ENCODE results near the gene MMD2. TPM values are rescaled to one million over a fixed set of nuclear protein-coding genes. Genes with fewer than 3 reads are reported as not detected.

MMD2 gene
- total RNA-seq, 4 donors from 2014 or later: not detected

- intact Hi-C loops (cut with DNase I): no loop called here
- no peaks in the 10 kb centered on the region for H3K36me3 ChIP-seq
- WGBS: 34% methylated on average over 2 of the region's 4 CpGs
- no peak overlapping the region for H3K27ac ChIP-seq (replicated peaks in 1 of 4)
- peaks cover 8 to 14% (median 13%) of the 10 kb centered on the region in 4 donors for H3K4me1 ChIP-seq
- TF ChIP-seq POLR2A (IDR thresholded peaks at IDR 0.05; ENCODE audit: low read depth) (no peak), EP300 (IDR thresholded peaks at IDR 0.05) (no peak), CTCF (IDR thresholded peaks at IDR 0.05) (no peak), POLR2AphosphoS5 (IDR thresholded peaks at IDR 0.05) (no peak)
- H3K9me3 ChIP-seq: no peaks in the 10 kb centered on the region
- no peak overlapping the region for H3K4me3 ChIP-seq
- DNase-seq (ENCODE audit: extremely low spot score): no peak
- H3K27me3 ChIP-seq: peaks cover 6 to 89% (median 16%) of the 10 kb centered on the region in 4 donors
Observed at GRCh38 chr7:4959893-4960292, 906 bp upstream of the MMD2 start.

- intact Hi-C loops (cut with DNase I): no loop called here
- peaks cover 6 to 86% (median 16%) of the 10 kb centered on the region in 4 donors for H3K27me3 ChIP-seq
- TF ChIP-seq POLR2AphosphoS5 (IDR thresholded peaks at IDR 0.05) (no peak), CTCF (IDR thresholded peaks at IDR 0.05) (no peak), EP300 (IDR thresholded peaks at IDR 0.05) (no peak), POLR2A (IDR thresholded peaks at IDR 0.05; ENCODE audit: low read depth) (no peak)
- no peaks in the 10 kb centered on the region for H3K36me3 ChIP-seq
- peaks cover 8 to 14% (median 13%) of the 10 kb centered on the region in 4 donors for H3K4me1 ChIP-seq
- H3K27ac ChIP-seq (replicated peaks in 1 of 4): no peak overlapping the region
- no peak for DNase-seq (ENCODE audit: extremely low spot score)
- H3K4me3 ChIP-seq: peak overlapping the region; percentile 54 to 59 (median 57)
- H3K9me3 ChIP-seq: no peaks in the 10 kb centered on the region
- 0% methylated on average over 1 of the region's 21 CpGs for WGBS
Observed at GRCh38 chr7:4959306-4959705, 319 bp upstream of the MMD2 start.

GRCh38 chr7:4957847-4958476 lies 1.0 kb downstream of the MMD2 start:
- Histone ChIP-seq H3K4me3 (no peak overlapping the region), H3K27me3 (peaks cover 6 to 88% (median 16%) of the 10 kb centered on the region in 4 donors), H3K27ac (replicated peaks in 1 of 4) (no peak overlapping the region), H3K36me3 (no peaks in the 10 kb centered on the region), H3K4me1 (peaks cover 8 to 14% (median 13%) of the 10 kb centered on the region in 4 donors), H3K9me3 (no peaks in the 10 kb centered on the region)
- intact Hi-C loops (cut with DNase I): no loop called here
- no peak for TF ChIP-seq CTCF (IDR thresholded peaks at IDR 0.05)
- no peak for TF ChIP-seq POLR2A (IDR thresholded peaks at IDR 0.05; ENCODE audit: low read depth)
- no peak for TF ChIP-seq EP300 (IDR thresholded peaks at IDR 0.05)
- TF ChIP-seq POLR2AphosphoS5 (IDR thresholded peaks at IDR 0.05): no peak
- DNase-seq (ENCODE audit: extremely low spot score): no peak
- 26% methylated on average over 13 of the region's 13 CpGs for WGBS

- Histone ChIP-seq H3K36me3 (no peaks in the 10 kb centered on the region), H3K9me3 (peaks cover 0 to 8% (median 2%) of the 10 kb centered on the region in 4 donors), H3K27ac (replicated peaks in 1 of 4) (no peak overlapping the region), H3K27me3 (peaks cover 0 to 74% (median 0%) of the 10 kb centered on the region in 4 donors), H3K4me3 (no peak overlapping the region), H3K4me1 (no peaks in the 10 kb centered on the region)
- intact Hi-C loops (cut with DNase I): no loop called here
- 37% methylated on average over 8 of the region's 11 CpGs for WGBS
- TF ChIP-seq POLR2A (IDR thresholded peaks at IDR 0.05; ENCODE audit: low read depth): no peak
- no peak for TF ChIP-seq CTCF (IDR thresholded peaks at IDR 0.05)
- no peak for TF ChIP-seq POLR2AphosphoS5 (IDR thresholded peaks at IDR 0.05)
- no peak for TF ChIP-seq EP300 (IDR thresholded peaks at IDR 0.05)
- no peak for DNase-seq (ENCODE audit: extremely low spot score)
Observed at GRCh38 chr7:4951903-4952636, 6.9 kb downstream of the MMD2 start.
